HL-60 (cell line): ENCODE measurements around the gene RECQL5.

Source experiments
- DNase-seq, 2 experiments: peaks; one replicate each; pipeline ENCODE4 v3.0.0-alpha.2; 2010 to 2020; ENCODE audit warnings: low read depth in 1 of 2, low spot score in 1 of 2
- H3K27ac ChIP-seq: fragments of 250-450 bp; sonication (Bioruptor Pico); replicated peaks from 2 replicates; pipeline ENCODE4 v1.5.1; 2020; ENCODE audit warnings: mild to moderate bottlenecking, moderate library complexity
- H3K27me3 ChIP-seq: fragments of 250-450 bp; sonication (Bioruptor Pico); 2 replicates; pipeline ENCODE4 v1.5.1; 2021; ENCODE audit warnings: mild to moderate bottlenecking, moderate library complexity; ENCODE audit not compliant: insufficient read depth, poor library complexity, severe bottlenecking
- H3K4me3 ChIP-seq: replicated peaks from 2 replicates; pipeline ENCODE4 v1.5.1; 2011; ENCODE audit warnings: mild to moderate bottlenecking, control low read depth, low read length; ENCODE audit not compliant: insufficient read depth
- GABPA ChIP-seq: IDR thresholded peaks from 2 replicates; pipeline ENCODE4 v1.6.1; 2012; ENCODE audit warnings: low read depth
- POLR2AphosphoS5 ChIP-seq: IDR thresholded peaks from 2 replicates; pipeline ENCODE4 v1.6.1; 2012; ENCODE audit warnings: low read depth
- REST ChIP-seq: IDR thresholded peaks from 2 replicates; pipeline ENCODE4 v1.6.1; 2012; ENCODE audit warnings: low read depth; ENCODE audit not compliant: insufficient replicate concordance
- SPI1 ChIP-seq: IDR thresholded peaks from 2 replicates; pipeline ENCODE4 v1.6.1; 2012; ENCODE audit warnings: low read depth, mild to moderate bottlenecking, borderline replicate concordance
- TF ChIP-seq, protein P1 (sequence below): IDR thresholded peaks from one replicate; pipeline ENCODE4 v1.5.1; 2011; ENCODE audit warnings: low read length, control low read depth, inconsistent platforms; ENCODE audit not compliant: insufficient read depth

RECQL5 gene

GRCh38 chr17:75694536-75694935 is 27.6 kb upstream of the RECQL5 start:
- TF ChIP-seq, protein P1, sequence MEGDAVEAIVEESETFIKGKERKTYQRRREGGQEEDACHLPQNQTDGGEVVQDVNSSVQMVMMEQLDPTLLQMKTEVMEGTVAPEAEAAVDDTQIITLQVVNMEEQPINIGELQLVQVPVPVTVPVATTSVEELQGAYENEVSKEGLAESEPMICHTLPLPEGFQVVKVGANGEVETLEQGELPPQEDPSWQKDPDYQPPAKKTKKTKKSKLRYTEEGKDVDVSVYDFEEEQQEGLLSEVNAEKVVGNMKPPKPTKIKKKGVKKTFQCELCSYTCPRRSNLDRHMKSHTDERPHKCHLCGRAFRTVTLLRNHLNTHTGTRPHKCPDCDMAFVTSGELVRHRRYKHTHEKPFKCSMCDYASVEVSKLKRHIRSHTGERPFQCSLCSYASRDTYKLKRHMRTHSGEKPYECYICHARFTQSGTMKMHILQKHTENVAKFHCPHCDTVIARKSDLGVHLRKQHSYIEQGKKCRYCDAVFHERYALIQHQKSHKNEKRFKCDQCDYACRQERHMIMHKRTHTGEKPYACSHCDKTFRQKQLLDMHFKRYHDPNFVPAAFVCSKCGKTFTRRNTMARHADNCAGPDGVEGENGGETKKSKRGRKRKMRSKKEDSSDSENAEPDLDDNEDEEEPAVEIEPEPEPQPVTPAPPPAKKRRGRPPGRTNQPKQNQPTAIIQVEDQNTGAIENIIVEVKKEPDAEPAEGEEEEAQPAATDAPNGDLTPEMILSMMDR = no peak
- TF ChIP-seq POLR2AphosphoS5 = no peak
- no peak for TF ChIP-seq SPI1
- TF ChIP-seq GABPA = no peak
- Histone ChIP-seq H3K4me3 (no peak overlapping the region), H3K27ac (no peak overlapping the region), H3K27me3 (no peaks in the 10 kb centered on the region)
- no peak for DNase-seq

DNA sequence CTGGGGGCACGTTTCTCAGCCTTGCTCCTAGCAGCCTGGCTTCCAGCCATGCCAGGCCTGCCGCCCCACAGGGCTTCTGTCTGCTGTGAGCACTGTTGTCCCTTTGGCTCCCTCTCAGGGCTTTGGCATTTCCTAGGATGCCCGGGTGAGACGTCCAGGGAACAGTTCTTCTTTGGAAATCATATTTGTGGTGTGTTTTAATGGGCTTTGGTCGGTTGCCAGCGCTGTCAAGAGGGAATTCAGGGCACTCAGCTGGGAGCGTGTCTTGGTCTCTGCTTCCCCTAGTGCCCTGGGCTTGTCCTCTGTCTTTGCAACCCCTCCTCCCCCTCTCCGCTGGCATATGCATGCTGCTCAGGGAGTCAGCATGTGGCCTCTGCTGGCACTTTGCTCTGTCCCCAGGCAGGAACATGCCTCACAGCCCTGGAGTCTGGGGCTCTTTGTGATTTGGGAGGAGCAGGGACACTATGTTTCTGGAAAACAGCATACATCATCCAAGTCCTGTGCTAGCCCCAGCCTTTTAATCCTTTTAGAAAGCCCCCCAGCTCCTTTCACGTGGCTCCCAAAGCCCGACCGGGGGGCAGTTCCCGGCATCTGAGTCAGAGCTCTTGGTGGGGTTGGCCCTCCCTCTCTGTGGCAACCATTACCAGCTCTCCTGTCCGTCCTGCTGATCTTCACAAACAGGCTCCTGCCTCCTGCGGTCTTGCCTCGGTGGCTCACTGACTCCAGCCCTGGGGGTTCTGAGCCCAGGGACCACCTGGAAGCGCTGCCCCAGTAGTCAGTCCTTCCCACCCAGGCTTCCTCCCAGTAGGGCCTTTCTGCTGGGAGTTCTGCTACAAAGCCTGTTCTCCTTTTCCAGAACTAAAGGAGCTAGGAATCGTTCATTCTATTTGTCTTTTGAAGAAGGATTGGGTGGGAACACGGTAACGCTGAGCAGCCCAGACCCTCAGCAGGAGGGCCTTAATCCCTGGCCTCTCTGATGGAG is 26.8 kb upstream of the RECQL5 start:
- Histone ChIP-seq H3K4me3 (no peak overlapping the region), H3K27ac (no peak overlapping the region), H3K27me3 (no peaks in the 10 kb centered on the region)
- no peak for DNase-seq
- TF ChIP-seq GABPA = no peak
- TF ChIP-seq REST = no peak
- TF ChIP-seq POLR2AphosphoS5 = no peak
- no peak for TF ChIP-seq SPI1
- TF ChIP-seq, protein P1 = no peak

DNA sequence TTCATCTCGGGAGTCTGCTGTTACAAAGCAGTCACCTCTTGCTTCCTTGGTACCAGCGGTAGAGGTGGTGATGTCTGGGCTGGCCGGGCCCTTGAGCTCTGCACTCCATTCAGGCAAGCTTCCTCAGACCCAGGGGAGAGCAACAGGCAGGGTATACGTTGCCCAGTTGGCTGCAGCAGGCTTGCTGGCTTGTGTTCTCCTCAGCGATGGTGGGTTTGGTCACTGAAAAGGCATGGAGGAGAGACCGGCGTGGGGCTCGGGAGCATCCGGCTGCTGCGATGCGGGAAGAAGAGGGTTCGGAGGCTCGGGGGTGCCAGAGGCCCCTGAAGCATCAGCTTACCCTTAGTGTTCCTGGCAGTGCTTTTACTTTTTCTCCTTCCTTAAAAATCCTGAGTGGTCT is 26.0 kb upstream of the RECQL5 start:
- TF ChIP-seq REST (no peak), GABPA (no peak)
- DNase-seq = no peak
- Histone ChIP-seq H3K27me3 (no peaks in the 10 kb centered on the region), H3K27ac (no peak overlapping the region), H3K4me3 (no peak overlapping the region)

DNA sequence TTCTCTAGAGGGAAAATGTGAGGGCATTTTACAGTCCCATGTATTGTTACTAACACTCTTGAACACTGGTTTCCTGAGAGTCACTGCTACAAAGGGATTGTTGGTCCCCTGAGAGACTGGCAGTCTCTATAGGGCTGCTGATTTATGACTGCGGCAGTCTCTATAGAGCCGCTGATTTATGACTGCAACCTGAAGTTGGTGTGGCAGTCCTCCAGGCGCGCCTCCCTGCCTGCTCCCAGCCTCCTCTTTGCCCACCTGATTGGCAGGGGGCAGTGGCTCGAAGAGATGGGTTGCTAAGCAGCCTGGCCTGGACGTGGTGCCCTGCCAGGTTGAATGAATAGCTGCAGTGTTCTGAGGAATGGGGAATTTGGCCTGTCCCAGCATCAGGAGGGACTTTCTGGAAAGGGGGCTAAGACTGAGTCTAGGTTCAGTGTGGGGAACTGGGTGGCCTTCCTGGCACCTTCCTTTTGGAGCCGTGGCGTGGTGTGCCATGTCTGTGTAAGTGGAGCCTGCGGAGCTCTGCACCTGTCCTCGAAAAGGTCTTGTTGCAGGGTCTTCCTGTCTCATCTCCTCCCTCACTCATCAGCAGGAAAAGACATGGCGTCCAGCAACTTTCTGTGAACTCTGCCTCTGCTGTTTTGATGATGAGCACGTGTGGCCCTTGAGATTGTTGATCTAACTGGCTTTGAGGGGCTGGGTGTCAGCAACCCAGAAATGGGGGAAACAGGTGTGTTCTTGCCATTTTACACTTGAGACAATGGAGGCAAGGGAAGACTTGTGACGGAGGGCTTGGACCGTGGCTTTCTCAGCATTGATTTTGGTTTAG is 25.1 kb upstream of the RECQL5 start:
- no peak overlapping the region for H3K4me3 ChIP-seq
- no peak for DNase-seq
- H3K27me3 ChIP-seq = no peaks in the 10 kb centered on the region
- H3K27ac ChIP-seq = no peak overlapping the region
- TF ChIP-seq, protein P1 = no peak
- TF ChIP-seq POLR2AphosphoS5 (no peak), REST (no peak), SPI1 (no peak), GABPA (no peak)
